SKM-1 (cell line): Measurements from ENCODE around the gene RNF123.

Experiments
- DNase-seq: peaks from one replicate; lab custom pipeline; 2025; ENCODE audit not compliant: unreplicated experiment; lab: John Stamatoyannopoulos, UW

The RNF123 gene

DNA sequence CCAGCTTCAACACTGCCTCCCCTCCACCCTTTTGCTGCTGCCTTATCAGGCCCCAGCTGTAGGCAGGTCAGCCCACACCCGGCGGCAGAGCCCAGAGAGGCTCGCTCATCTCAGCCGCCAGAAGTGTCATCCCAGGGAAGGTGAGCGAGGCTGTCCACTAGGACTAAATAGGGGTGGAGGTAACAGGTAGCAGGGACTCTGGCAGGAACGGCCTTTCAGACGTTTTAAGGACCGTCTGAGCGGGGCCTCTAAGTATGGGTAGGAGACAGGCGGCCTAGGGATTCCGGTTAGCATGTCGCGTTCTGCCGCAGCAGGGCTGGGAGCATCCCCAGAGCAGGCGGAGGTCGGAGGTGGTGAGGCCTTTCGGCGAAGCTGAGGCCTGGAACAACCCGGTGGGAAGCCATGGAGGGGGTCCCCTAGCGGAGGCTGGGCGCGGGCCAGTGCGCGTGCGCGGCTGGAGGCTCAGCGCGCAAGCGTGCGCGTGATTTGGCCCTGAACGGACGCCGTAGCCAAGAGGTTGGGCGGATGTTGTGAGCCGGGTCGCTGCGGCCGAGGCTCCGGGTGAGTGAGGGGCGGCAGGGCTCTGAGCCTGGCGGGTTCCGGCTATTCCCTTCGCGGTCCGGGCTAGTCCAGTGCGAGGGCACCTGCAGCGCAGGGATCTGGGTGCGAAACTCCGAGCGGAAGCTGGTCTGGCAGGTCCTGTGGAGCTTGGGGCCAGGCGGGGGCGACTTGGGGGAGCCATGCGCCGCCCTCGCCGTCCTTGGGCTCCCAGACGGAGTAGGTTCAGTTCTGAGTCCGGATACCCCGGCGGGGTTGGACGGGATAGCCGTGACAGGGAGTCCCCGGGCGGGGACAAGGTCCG, at the start of gene RNF123, which contains the start of gene MST1:
Gene RNF123, plus strand, starts transcription at position 512 of the 862 bp plus-strand sequence. CDS start 1,609 bp downstream, outside the sequence.
Gene MST1, minus strand, starts transcription at position 429 of the 862 bp plus-strand sequence. CDS start 783 bp downstream, outside the sequence.
- no peak for DNase-seq

DNA sequence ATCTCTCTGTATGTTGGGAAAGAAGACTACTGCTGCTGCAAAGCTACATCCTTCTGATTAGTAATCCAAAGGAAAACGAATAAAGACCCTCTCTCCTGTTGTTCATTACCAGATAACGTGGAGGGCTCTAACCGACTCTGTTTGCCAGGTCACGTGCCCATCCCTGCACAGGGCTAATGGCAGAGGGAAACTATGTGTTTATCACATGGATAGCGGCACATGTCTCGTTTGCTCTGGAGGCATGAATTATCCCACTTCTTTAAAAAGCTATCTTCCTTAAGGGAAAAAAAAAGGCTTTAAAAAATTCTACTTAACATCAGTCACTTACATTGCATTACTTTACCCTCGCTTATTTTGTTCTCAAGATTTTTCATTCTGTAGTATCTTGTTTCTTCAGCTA, 48.1 kb upstream of the RNF123 start:
- no peak for DNase-seq

DNA sequence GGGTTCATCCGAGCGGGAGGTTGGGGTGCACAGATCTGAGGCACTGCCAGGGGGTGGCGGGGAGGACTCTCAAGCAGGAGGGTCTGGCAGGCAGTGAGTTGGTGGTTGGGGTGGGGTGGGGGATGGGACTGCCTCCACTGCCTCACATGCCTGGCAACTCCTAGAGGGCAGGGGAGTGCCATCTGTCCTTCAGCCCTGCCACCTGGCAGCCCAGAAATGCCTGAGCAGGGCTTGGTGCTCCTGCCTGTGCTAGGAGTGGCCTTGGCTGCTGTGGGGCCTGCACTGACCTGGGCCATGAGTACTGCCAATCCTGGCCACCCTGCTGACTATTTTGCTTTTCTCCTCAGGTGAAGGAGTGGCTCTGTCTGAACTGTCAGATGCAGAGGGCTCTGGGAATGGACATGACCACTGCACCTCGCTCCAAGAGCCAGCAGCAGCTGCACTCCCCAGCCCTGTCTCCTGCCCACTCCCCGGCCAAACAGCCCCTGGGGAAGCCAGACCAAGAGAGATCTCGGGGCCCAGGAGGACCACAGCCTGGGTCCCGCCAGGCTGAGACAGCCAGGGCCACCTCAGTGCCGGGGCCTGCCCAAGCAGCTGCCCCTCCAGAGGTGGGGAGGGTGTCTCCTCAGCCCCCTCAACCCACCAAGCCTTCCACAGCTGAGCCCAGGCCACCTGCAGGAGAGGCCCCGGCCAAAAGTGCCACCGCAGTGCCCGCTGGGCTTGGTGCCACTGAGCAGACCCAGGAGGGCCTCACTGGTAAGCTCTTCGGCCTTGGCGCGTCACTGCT, 47.2 kb upstream of the RNF123 start:
- no peak for DNase-seq

DNA sequence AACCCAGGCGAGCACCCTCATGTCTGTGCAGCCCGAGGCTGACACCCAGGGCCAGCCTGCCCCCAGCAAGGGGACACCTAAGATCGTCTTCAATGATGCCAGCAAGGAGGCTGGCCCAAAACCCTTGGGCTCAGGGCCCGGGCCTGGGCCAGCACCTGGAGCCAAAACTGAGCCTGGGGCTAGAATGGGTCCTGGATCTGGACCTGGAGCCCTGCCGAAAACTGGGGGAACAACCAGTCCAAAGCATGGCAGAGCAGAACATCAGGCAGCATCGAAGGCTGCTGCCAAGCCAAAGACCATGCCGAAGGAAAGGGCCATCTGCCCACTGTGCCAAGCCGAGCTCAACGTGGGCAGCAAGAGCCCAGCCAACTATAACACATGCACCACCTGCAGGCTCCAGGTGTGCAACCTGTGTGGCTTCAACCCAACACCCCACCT, 46.6 kb upstream of the RNF123 start:
- no peak for DNase-seq

DNA sequence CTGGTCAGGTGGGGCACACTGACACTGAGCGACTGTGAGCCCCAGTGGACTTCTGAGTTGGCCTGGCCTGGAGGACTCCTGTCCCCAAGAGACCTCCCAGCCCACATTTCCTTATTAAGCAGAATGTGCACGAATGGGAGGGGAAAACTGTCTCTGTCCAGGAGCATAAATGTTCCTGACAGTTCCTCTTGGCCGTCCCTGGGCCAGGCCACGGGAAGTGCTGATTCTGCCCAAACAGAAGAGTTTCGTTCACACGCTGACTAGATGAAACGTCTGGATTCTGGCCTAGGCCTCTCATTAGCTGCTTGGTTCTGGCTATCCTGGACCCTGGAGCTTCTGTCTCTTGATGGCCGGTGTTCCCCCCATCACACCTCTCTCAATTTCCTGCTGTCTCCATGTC, 44.7 kb upstream of the RNF123 start:
- DNase-seq = no peak

DNA sequence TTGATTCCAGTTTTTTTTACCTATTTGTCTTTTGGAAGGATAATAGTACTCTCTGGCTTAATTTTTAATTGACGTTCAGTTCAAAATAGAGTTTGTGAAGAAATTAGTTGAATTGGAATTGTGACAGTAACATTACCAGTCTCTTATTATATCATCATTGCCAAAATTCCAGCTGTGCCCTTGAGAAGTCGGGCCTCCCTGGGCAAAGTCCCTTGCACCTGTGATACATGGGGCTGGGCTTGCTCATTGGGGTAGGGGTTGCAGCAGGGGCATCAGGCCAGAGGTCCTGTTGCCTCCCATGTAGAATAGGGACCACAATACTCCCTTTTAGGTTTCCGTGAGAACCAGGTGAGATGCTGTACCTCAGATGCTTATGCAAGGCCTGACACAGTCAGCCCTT, 43.1 kb upstream of the RNF123 start:
- no peak for DNase-seq

DNA sequence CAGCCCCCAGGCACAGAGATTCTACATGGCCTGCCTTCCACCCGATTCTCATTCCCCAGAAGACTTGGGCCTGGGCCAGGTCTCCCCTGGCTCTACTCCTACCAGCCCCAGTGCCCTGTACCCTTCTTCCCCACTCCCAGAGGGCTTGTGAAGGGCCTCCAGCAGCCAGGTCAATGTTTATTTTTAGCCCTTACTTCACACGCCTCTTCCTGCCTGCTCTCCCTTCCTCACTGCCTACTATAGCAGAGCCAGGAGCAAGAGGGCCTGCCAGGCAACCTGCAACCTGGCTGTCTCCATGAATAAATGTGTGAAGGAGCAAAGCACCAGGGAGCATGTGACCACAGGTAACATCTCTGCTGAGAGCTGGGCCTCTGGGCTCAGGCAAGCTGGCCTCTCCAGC, 41.6 kb upstream of the RNF123 start:
- DNase-seq = no peak

DNA sequence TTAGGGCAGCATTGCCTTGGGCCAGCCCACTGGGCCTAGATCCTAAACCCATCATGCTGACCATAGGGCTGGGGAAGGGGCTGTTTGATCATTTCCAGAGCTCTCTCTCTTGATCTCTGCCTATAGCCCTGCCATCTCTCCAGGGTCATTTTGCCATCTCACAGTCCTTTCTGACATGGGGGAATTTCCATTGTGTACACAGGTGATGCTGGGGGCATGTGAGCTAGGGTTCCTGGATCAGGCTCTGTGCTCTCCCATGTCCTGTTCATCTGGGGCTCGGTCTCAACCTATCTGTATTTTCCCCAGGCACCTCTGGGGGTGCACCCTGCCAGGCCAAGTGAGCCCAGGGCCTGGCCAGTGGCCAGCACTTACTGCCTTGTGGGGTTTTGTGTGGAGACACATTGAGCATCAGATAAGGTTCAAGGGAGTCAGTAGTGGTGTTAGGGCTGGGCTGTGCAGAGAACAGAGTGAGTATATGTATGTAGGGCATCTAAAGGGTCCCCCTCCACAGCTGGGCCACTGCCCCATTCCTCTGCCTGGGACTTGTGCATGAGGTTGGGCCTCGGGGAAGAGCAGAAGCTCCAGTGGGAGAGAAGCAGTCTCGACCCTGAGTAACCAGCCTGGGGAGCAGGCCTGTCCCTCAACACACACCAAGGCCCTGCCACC, 40.9 kb upstream of the RNF123 start:
- no peak for DNase-seq

DNA sequence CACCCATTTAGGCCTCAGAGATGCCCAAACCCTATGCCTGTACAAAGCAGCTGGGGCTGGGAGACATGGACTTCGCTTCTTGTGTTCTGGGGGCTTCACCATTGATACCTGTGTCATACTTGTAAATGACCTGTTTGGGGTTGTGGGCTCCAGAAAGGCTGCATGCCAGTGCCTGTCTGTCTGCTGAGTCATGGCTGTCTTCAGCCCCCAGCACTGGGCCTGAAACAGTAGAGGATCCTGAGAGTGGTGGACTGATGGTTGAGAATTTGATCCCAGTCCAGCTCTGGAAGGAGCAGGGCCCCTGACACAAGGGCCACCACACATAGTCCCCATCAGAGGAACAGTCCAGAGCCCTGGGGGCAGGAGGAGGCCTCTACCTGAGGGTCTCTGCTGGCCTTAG, 39.8 kb upstream of the RNF123 start:
- DNase-seq = no peak

DNA sequence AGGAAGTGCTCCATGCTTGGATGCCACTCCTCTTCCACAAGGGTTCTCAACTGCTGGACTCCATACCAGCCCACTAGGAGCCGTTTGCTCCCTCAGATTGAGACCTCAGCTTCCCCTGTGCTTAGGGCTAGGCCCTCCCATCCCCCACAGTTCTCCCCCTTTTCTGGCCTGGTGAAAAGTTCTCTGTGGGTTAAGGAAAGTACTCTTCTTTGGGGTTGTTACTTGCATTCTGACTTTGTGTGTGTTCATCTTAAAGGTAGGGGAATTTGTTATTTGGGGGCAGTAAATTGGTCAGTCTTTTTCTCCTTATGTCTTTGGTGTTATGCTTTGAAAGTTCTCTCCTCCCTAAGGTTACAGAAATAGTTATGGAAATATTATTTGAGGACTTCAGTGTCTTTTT, 39.2 kb upstream of the RNF123 start:
- DNase-seq = no peak

DNA sequence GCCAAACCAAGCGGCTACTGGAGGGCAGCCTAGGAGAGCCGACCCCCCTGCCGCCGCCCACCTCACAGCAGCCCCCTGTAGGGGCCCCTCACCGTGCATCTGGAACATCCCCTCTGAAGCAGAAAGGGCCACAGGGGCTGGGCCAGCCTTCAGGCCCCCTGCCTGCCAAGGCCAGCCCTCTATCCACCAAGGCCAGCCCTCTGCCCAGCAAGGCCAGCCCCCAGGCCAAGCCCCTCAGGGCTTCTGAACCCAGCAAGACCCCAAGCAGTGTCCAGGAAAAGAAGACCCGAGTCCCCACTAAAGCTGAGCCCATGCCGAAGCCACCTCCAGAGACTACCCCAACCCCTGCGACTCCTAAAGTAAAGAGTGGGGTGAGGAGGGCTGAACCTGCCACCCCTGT, 38.7 kb upstream of the RNF123 start:
- no peak for DNase-seq

DNA sequence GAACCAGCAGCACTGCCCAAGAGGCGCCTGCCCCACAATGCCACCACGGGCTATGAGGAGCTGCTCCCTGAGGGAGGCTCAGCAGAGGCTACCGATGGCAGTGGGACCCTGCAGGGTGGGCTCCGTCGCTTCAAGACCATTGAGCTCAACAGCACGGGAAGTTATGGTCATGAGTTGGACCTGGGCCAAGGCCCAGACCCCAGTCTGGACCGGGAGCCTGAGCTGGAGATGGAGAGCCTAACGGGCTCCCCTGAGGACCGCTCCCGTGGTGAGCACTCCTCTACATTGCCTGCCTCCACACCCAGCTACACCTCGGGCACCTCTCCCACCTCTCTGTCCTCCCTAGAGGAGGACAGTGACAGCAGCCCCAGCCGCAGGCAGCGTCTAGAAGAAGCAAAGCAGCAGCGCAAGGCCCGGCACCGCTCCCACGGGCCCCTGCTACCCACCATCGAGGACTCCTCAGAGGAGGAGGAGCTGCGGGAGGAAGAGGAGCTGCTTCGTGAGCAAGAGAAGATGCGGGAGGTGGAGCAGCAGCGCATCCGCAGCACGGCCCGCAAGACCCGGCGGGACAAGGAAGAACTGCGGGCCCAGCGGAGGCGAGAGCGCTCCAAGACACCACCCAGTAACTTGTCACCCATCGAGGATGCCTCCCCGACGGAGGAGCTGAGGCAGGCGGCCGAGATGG, 37.0 kb upstream of the RNF123 start:
- DNase-seq = no peak

DNA sequence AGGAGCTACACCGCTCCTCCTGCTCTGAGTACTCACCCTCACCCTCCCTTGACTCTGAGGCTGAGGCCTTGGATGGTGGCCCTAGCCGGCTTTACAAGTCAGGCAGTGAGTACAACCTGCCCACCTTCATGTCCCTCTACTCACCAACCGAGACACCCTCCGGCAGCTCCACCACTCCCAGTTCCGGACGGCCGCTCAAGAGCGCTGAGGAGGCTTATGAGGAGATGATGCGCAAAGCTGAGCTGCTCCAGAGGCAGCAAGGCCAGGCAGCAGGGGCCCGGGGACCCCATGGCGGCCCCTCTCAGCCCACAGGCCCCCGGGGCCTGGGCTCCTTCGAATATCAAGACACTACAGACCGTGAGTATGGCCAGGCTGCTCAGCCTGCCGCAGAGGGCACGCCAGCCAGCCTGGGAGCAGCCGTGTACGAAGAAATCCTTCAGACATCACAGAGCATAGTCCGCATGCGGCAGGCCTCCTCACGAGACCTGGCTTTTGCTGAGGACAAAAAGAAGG, 36.4 kb upstream of the RNF123 start:
- DNase-seq = no peak

DNA sequence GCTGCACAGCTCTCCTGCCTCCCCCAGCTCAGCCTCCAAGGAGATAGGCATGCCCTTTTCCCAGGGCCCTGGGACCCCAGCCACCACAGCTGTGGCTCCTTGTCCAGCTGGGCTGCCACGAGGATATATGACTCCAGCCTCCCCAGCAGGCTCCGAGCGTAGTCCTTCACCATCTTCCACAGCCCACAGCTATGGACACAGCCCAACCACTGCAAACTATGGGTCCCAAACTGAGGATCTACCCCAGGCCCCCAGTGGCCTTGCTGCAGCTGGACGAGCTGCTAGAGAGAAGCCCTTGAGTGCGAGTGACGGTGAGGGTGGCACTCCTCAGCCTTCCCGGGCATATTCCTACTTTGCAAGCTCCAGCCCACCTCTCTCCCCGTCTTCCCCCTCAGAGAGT, 35.7 kb upstream of the RNF123 start:
- no peak for DNase-seq

DNA sequence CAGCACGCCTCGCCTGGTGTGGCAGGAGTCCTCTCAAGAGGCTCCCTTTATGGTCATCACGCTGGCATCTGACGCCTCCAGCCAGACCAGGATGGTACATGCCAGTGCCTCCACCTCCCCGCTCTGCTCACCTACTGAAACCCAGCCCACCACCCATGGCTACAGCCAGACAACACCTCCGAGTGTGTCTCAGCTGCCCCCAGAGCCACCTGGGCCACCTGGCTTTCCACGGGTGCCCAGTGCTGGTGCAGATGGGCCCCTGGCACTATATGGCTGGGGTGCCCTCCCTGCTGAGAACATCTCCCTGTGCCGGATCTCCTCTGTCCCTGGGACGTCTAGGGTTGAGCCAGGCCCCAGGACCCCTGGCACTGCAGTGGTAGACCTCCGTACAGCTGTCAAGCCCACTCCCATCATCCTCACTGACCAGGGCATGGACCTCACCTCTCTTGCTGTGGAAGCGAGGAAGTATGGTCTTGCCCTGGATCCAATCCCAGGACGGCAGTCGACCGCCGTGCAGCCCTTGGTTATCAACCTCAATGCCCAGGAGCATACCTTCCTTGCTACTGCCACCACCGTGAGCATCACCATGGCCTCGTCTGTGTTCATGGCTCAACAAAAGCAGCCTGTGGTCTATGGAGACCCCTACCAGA, 35.1 kb upstream of the RNF123 start:
- DNase-seq = no peak

DNA sequence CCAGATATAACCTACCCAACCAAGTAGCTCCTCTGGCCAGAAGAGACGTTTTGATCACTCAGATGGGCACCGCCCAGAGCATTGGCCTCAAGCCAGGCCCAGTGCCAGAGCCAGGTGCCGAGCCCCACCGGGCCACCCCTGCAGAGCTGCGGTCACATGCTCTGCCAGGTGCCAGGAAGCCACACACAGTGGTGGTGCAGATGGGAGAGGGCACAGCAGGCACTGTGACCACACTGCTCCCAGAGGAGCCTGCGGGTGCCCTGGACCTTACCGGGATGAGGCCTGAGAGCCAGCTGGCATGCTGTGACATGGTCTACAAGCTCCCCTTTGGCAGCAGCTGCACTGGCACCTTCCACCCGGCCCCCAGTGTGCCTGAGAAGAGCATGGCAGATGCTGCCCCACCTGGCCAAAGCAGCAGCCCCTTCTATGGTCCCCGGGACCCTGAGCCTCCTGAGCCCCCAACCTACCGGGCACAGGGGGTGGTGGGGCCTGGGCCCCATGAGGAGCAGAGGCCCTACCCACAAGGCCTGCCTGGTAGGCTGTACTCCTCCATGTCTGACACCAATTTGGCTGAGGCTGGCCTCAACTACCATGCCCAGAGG, 34.3 kb upstream of the RNF123 start:
- DNase-seq = no peak

DNA sequence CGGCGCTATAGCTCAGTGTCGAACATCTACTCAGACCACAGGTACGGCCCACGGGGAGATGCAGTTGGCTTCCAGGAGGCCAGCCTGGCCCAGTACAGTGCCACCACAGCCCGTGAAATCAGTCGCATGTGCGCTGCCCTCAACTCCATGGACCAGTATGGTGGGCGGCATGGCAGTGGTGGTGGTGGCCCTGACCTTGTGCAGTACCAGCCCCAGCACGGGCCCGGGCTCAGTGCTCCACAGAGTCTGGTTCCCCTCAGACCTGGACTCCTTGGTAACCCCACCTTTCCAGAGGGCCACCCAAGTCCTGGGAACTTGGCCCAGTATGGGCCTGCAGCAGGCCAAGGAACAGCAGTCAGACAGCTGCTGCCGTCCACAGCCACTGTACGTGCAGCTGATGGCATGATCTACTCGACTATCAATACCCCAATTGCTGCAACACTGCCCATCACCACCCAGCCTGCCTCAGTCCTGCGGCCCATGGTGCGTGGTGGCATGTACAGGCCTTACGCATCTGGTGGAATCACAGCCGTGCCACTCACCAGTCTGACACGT, 33.5 kb upstream of the RNF123 start:
- DNase-seq = no peak

DNA sequence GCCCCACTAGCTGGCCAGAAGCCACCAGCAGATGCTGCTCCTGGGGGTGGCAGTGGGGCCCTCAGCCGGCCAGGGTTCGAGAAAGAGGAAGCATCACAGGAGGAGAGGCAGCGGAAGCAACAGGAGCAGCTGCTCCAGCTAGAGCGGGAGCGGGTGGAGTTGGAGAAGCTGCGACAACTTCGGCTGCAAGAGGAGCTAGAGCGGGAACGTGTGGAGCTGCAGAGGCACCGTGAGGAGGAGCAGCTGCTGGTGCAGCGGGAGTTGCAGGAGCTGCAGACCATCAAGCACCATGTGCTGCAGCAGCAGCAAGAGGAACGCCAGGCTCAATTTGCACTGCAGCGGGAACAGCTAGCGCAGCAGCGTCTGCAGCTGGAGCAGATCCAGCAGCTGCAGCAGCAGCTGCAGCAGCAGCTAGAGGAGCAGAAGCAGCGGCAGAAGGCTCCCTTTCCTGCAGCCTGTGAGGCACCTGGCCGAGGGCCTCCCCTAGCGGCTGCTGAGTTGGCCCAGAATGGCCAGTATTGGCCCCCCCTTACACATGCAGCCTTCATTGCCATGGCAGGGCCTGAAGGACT, 32.7 kb upstream of the RNF123 start:
- DNase-seq = no peak

DNA sequence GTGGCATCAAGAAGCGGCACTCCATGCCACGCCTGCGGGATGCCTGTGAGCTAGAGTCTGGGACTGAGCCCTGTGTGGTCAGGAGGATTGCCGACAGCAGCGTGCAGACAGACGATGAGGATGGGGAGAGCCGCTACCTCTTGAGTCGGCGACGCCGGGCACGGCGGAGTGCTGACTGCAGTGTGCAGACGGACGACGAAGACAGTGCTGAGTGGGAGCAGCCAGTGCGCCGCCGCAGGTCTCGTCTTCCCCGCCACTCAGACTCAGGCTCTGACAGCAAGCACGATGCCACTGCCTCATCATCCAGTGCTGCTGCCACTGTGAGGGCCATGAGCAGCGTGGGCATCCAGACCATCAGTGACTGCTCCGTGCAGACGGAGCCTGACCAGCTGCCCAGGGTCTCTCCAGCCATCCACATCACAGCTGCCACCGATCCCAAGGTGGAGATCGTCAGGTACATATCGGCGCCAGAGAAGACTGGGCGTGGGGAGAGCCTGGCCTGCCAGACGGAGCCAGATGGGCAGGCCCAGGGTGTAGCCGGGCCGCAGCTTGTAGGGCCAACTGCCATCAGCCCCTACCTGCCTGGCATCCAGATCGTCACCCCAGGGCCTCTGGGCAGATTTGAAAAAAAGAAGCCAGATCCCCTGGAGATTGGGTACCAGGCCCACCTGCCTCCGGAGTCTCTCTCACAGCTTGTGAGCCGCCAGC, 32.0 kb upstream of the RNF123 start:
- no peak for DNase-seq
